HepG2 (cell line): ENCODE data around the gene CERS6. TPM values are rescaled to one million over a fixed set of nuclear protein-coding genes. Genes with fewer than 3 reads are reported as not detected.

Experiments used
- ATAC-seq: fragments of 200-7000 bp; cut with Tn5 transposase; 3 replicates; pipeline ENCODE4 v1.9.1; 2020; ENCODE audit warnings: mild to moderate bottlenecking, moderate library complexity
- BruUV-seq: library from RNA; stranded (reverse); fragments of 400-500 nt; replicated peaks from 2 replicates; lab custom pipeline; 2021; lab: Mats Ljungman, UMichigan
- CTCF ChIA-PET: fragments of 300-600 bp; formaldehyde crosslinking; extraction: SDS; loops from one replicate; lab custom pipeline; 2021; ENCODE audit warnings: low total read pairs, inconsistent platforms, low intra/inter-chr PET ratio; lab: Yijun Ruan, JAX
- POLR2A ChIA-PET: fragments of 350-600 bp; sonication (Branson Sonifier 250); formaldehyde crosslinking; loops from one replicate; lab custom pipeline; 2020; ENCODE audit warnings: antibody characterized with exemption, inconsistent platforms; lab: Yijun Ruan, JAX
- DNase-seq: peaks from one replicate; pipeline ENCODE4 v3.0.0-alpha.2; 2015; ENCODE audit warnings: low spot score
- FAIRE-seq: peaks from 3 replicates; lab custom pipeline; 2011; peaks lifted over from hg19 to GRCh38; lab: Jason Lieb, UNC
- H2AFZ ChIP-seq: one replicate; pipeline ENCODE4 v1.6.1; 2011; ENCODE audit warnings: low read length, inconsistent platforms
- H3K27ac ChIP-seq: fragments of 300-600 bp; 3 replicates; pipeline ENCODE4 v1.8.0; 2011; ENCODE audit warnings: mixed run types, mild to moderate bottlenecking, mixed read lengths, low read length, inconsistent platforms; ENCODE audit not compliant: insufficient read depth; ENCODE audit errors: extremely low read length
- H3K27me3 ChIP-seq, 2 experiments: fragments of 200-600 bp in 1 of 2; 2 replicates in 1 of 2; 3 replicates in 1 of 2; pipeline versions ENCODE4 v1.6.0 to v1.8.0; 2011; ENCODE audit warnings: low read length in 2 of 2, mild to moderate bottlenecking in 2 of 2, moderate library complexity in 2 of 2, inconsistent platforms in 1 of 2; ENCODE audit not compliant: insufficient read depth in 2 of 2, control insufficient read depth in 1 of 2
- H3K36me3 ChIP-seq, 2 experiments: fragments of 200-600 bp in 1 of 2; replicated peaks in 1 of 2; 2 replicates in 1 of 2; 3 replicates in 1 of 2; pipeline versions ENCODE4 v1.5.1 to v1.8.0; 2011; ENCODE audit warnings: low read length in 2 of 2, inconsistent platforms in 1 of 2; ENCODE audit not compliant: insufficient read depth in 2 of 2, control insufficient read depth in 1 of 2
- H3K4me1 ChIP-seq: 2 replicates; pipeline ENCODE4 v1.5.1; 2012; ENCODE audit warnings: low read length, inconsistent platforms; ENCODE audit not compliant: insufficient read depth
- H3K4me2 ChIP-seq: 2 replicates; pipeline ENCODE4 v1.6.0; 2011; ENCODE audit warnings: low read depth, low read length, inconsistent platforms
- H3K4me3 ChIP-seq, 3 experiments: fragments of 200-600 bp in 1 of 3; sonication (generic), shearing (Covaris generic) in 1 of 3; replicated peaks in 1 of 3; 2 replicates each; pipeline ENCODE4 v1.5.1; 2011 to 2016; ENCODE audit warnings: low read length in 3 of 3, inconsistent platforms in 2 of 3, low read depth in 2 of 3, mild to moderate bottlenecking in 2 of 3, control low read depth in 1 of 3, mixed read lengths in 1 of 3; ENCODE audit not compliant: insufficient read depth in 1 of 3
- H3K79me2 ChIP-seq: one replicate; pipeline ENCODE4 v1.6.1; 2011; ENCODE audit warnings: low read length, inconsistent platforms; ENCODE audit not compliant: insufficient read depth
- H3K9ac ChIP-seq: 2 replicates; pipeline ENCODE4 v1.6.0; 2011; ENCODE audit warnings: mild to moderate bottlenecking, low read depth, low read length, inconsistent platforms; ENCODE audit not compliant: insufficient read depth
- H3K9me3 ChIP-seq: 2 replicates; pipeline ENCODE4 v1.5.1; 2012; ENCODE audit warnings: mild to moderate bottlenecking, low read length
- H4K20me1 ChIP-seq: 2 replicates; pipeline ENCODE4 v1.6.0; 2011; ENCODE audit warnings: inconsistent platforms, mild to moderate bottlenecking, low read length, moderate library complexity; ENCODE audit not compliant: insufficient read depth
- GABPB1 ChIP-seq: IDR thresholded peaks from 2 replicates; pipeline ENCODE4 v1.6.1; 2016; ENCODE audit warnings: mild to moderate bottlenecking, missing genetic modification reagents, moderate library complexity, missing compliant biosample characterization
- KLF12 ChIP-seq: sonication (generic); formaldehyde crosslinking; IDR thresholded peaks from 2 replicates; pipeline ENCODE4 v1.4.0; 2020; ENCODE audit warnings: missing genetic modification reagents, borderline replicate concordance
- MTF1 ChIP-seq: sonication (generic); formaldehyde crosslinking; IDR thresholded peaks from 2 replicates; pipeline ENCODE4 v1.5.0; 2020; ENCODE audit warnings: missing genetic modification reagents
- MXD1 ChIP-seq: sonication (generic); formaldehyde crosslinking; IDR thresholded peaks from 2 replicates; pipeline ENCODE4 v1.4.0; 2020; ENCODE audit warnings: mild to moderate bottlenecking, missing genetic modification reagents
- PTBP1 ChIP-seq: fragments of 200-400 bp; formaldehyde crosslinking; IDR thresholded peaks from 2 replicates; pipeline ENCODE4 v1.6.1; 2018; ENCODE audit warnings: low read length, low read depth; ENCODE audit not compliant: poor library complexity, severe bottlenecking
- RFX5 ChIP-seq: IDR thresholded peaks from 2 replicates; pipeline ENCODE4 v1.6.1; 2011; ENCODE audit warnings: low read depth, low read length, improper control_type of control experiment
- SIX4 ChIP-seq: sonication (generic); formaldehyde crosslinking; IDR thresholded peaks from 2 replicates; pipeline ENCODE4 v1.4.0; 2020; ENCODE audit warnings: missing genetic modification reagents
- SOX5 ChIP-seq: IDR thresholded peaks from 2 replicates; pipeline ENCODE4 v1.6.1; 2016; ENCODE audit warnings: borderline replicate concordance
- STAG1 ChIP-seq: sonication (generic); formaldehyde crosslinking; IDR thresholded peaks from 2 replicates; pipeline ENCODE4 v1.4.0; 2020; ENCODE audit warnings: missing genetic modification reagents
- THYN1 ChIP-seq: sonication (generic); formaldehyde crosslinking; IDR thresholded peaks from 2 replicates; pipeline ENCODE4 v1.8.1; 2023; ENCODE audit warnings: low read depth, mild to moderate bottlenecking, moderate library complexity, missing genetic modification reagents, borderline replicate concordance
- XBP1 ChIP-seq: sonication (generic); formaldehyde crosslinking; IDR thresholded peaks from 2 replicates; pipeline ENCODE4 v1.5.0; 2020; ENCODE audit warnings: missing genetic modification reagents
- ZBTB3 ChIP-seq: sonication (generic); formaldehyde crosslinking; IDR thresholded peaks from 2 replicates; pipeline ENCODE4 v1.4.0; 2020; ENCODE audit warnings: low read depth, mild to moderate bottlenecking, moderate library complexity, missing genetic modification reagents, borderline replicate concordance
- ZC3H13 ChIP-seq: sonication (generic); formaldehyde crosslinking; IDR thresholded peaks from 2 replicates; pipeline ENCODE4 v1.8.1; 2023; ENCODE audit warnings: mild to moderate bottlenecking, missing genetic modification reagents, moderate library complexity
- ZNF335 ChIP-seq: sonication (generic); formaldehyde crosslinking; IDR thresholded peaks from 2 replicates; pipeline ENCODE4 v1.4.0; 2020; ENCODE audit warnings: missing genetic modification reagents
- ZNF543 ChIP-seq: sonication (generic); formaldehyde crosslinking; IDR thresholded peaks from 2 replicates; pipeline ENCODE4 v1.4.0; 2020; ENCODE audit warnings: mild to moderate bottlenecking, missing genetic modification reagents
- WGBS: methylation state at CpG from one replicate; pipeline ENCODE4 v1.1.6; 2017; ENCODE audit warnings: low lambda C conversion rate; 5-methylcytosine and 5-hydroxymethylcytosine counted together
- in situ Hi-C: cut with HindIII; loops from 2 replicates; pipeline ENCODE4 v1.10.0; 2017; ENCODE audit warnings: low pct_unique_long_range_greater_than_20kb; ENCODE audit not compliant: extremely low pct_ligation_motif_present
- intact Hi-C: fragments of 100-400 bp; cut with micrococcal nuclease; formaldehyde crosslinking; loops from one replicate; pipeline ENCODE4 v1.10.0; 2022; ENCODE audit not compliant: unreplicated experiment
- polyA plus RNA-seq, 8 experiments: library from polyadenylated mRNA; depleted of rRNA in 3 of 8; stranded (reverse) in 7 of 8; unstranded in 1 of 8; fragments of >200 nt; fragmentation: Illumina TruSeq in 4 of 8; extraction: Trizol in 4 of 8; gene quantifications; 2 replicates each; pipeline versions ENCODE4 v1.2.1 to v1.2.3, GENCODE V29; 2011 to 2016; ENCODE audit warnings: low read depth in 4 of 8, missing spikeins in 1 of 8, mixed read lengths in 1 of 8; ENCODE audit not compliant: insufficient read depth in 1 of 8
- total RNA-seq, 5 experiments: library from RNA; depleted of rRNA; stranded (reverse); fragments of >200 nt; fragmentation: Illumina TruSeq; extraction: Trizol; gene quantifications; 2 replicates each; pipeline ENCODE4 v1.2.3, GENCODE V29; 2016; ENCODE audit warnings: low read depth in 1 of 5
- TF ChIP-seq, protein P1 (sequence below): sonication (generic); formaldehyde crosslinking; IDR thresholded peaks from 2 replicates; pipeline ENCODE4 v1.4.0; 2020; ENCODE audit warnings: missing genetic modification reagents
- TF ChIP-seq, protein P2 (sequence below): sonication (generic); formaldehyde crosslinking; IDR thresholded peaks from 2 replicates; pipeline ENCODE4 v1.4.0; 2020; ENCODE audit warnings: missing genetic modification reagents, borderline replicate concordance
- TF ChIP-seq, protein P3 (sequence below): IDR thresholded peaks from 2 replicates; pipeline ENCODE4 v1.6.1; 2016; ENCODE audit warnings: missing compliant biosample characterization, missing genetic modification reagents, borderline replicate concordance
- TF ChIP-seq, protein P4 (sequence below): IDR thresholded peaks from 2 replicates; pipeline ENCODE4 v1.6.1; 2012; ENCODE audit warnings: inconsistent platforms
- TF ChIP-seq, protein P5 (sequence below): sonication (generic); formaldehyde crosslinking; IDR thresholded peaks from 2 replicates; pipeline ENCODE4 v1.4.0; 2020; ENCODE audit warnings: missing genetic modification reagents

The CERS6 gene
- total and polyA plus RNA-seq, 2 of the 13 experiments (the other 11 are each of a cell fraction or from before 2014, with no cell fraction given), result 10.1 to 20.3 TPM

- TF ChIP-seq RFX5, result no peak
- no peak for TF ChIP-seq THYN1 (CRISPR knock-in tag)
These were observed 170.6 kb downstream of the CERS6 start (continued) for GRCh38 chr2:168626647-168627046.

GRCh38 chr2:168632709-168633121 lies 176.6 kb downstream of the CERS6 start:
- H3K79me2 ChIP-seq, result no peaks in the 10 kb centered on the region
- ATAC-seq (no peak), FAIRE-seq (no peak), DNase-seq (no peak)
- H3K27ac ChIP-seq, result no peak overlapping the region
- H3K36me3 ChIP-seq, result no peaks in the 10 kb centered on the region; a peak in 1 of 5 replicates
- no peaks in the 10 kb centered on the region for H3K9me3 ChIP-seq
- H3K27me3 ChIP-seq, result no peaks in the 10 kb centered on the region
- CTCF ChIA-PET, result no interaction called here
- H3K4me1 ChIP-seq, result no peaks in the 10 kb centered on the region
- no peak overlapping the region for H3K9ac ChIP-seq
- H3K4me2 ChIP-seq, result no peak overlapping the region
- in situ Hi-C loops, result no loop called here
- H3K4me3 ChIP-seq, result no peak overlapping the region
- intact Hi-C loops, result no loop called here
- no peak overlapping the region for H2AFZ ChIP-seq
- no TSS peak for BruUV-seq
- 92% methylated on average over 7 of the region's 7 CpGs for WGBS
- H4K20me1 ChIP-seq, result no peaks in the 10 kb centered on the region
- POLR2A ChIA-PET, result no interaction called here
- TF ChIP-seq ZBTB3 (CRISPR knock-in tag) (no peak), XBP1 (CRISPR knock-in tag) (no peak), ZC3H13 (CRISPR knock-in tag) (no peak), STAG1 (CRISPR knock-in tag) (no peak), MTF1 (CRISPR knock-in tag) (no peak), MXD1 (CRISPR knock-in tag) (no peak), PTBP1 (no peak), SOX5 (CRISPR knock-in tag) (no peak), KLF12 (CRISPR knock-in tag) (no peak), ZNF543 (no peak), SIX4 (CRISPR knock-in tag) (no peak), GABPB1 (CRISPR knock-in tag) (no peak), ZNF335 (no peak)
- TF ChIP-seq, protein P1, sequence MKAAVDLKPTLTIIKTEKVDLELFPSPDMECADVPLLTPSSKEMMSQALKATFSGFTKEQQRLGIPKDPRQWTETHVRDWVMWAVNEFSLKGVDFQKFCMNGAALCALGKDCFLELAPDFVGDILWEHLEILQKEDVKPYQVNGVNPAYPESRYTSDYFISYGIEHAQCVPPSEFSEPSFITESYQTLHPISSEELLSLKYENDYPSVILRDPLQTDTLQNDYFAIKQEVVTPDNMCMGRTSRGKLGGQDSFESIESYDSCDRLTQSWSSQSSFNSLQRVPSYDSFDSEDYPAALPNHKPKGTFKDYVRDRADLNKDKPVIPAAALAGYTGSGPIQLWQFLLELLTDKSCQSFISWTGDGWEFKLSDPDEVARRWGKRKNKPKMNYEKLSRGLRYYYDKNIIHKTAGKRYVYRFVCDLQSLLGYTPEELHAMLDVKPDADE (CRISPR knock-in tag), result no peak
- TF ChIP-seq, protein P2, sequence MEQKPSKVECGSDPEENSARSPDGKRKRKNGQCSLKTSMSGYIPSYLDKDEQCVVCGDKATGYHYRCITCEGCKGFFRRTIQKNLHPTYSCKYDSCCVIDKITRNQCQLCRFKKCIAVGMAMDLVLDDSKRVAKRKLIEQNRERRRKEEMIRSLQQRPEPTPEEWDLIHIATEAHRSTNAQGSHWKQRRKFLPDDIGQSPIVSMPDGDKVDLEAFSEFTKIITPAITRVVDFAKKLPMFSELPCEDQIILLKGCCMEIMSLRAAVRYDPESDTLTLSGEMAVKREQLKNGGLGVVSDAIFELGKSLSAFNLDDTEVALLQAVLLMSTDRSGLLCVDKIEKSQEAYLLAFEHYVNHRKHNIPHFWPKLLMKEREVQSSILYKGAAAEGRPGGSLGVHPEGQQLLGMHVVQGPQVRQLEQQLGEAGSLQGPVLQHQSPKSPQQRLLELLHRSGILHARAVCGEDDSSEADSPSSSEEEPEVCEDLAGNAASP (CRISPR knock-in tag), result no peak
- TF ChIP-seq, protein P3, sequence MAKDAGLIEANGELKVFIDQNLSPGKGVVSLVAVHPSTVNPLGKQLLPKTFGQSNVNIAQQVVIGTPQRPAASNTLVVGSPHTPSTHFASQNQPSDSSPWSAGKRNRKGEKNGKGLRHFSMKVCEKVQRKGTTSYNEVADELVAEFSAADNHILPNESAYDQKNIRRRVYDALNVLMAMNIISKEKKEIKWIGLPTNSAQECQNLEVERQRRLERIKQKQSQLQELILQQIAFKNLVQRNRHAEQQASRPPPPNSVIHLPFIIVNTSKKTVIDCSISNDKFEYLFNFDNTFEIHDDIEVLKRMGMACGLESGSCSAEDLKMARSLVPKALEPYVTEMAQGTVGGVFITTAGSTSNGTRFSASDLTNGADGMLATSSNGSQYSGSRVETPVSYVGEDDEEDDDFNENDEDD (CRISPR knock-in tag), result no peak
- TF ChIP-seq, protein P4, sequence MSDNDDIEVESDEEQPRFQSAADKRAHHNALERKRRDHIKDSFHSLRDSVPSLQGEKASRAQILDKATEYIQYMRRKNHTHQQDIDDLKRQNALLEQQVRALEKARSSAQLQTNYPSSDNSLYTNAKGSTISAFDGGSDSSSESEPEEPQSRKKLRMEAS, result no peak
- TF ChIP-seq, protein P5, sequence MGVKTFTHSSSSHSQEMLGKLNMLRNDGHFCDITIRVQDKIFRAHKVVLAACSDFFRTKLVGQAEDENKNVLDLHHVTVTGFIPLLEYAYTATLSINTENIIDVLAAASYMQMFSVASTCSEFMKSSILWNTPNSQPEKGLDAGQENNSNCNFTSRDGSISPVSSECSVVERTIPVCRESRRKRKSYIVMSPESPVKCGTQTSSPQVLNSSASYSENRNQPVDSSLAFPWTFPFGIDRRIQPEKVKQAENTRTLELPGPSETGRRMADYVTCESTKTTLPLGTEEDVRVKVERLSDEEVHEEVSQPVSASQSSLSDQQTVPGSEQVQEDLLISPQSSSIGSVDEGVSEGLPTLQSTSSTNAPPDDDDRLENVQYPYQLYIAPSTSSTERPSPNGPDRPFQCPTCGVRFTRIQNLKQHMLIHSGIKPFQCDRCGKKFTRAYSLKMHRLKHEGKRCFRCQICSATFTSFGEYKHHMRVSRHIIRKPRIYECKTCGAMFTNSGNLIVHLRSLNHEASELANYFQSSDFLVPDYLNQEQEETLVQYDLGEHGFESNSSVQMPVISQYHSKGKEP, result no peak
